Measurements from ENCODE around the gene DENND1B.
"Not testable (repeated sequence)": the region's sequence is repeated elsewhere in the genome, so short reads cannot be mapped to it uniquely, and the experiment has no call there.

Gene DENND1B

GRCh38 chr1:197546989-197547388 lies 228.3 kb downstream of the DENND1B start:
- DNase-seq = no peak

GRCh38 chr1:197544553-197544952 lies 230.7 kb downstream of the DENND1B start:
- no peak for DNase-seq

GRCh38 chr1:197544130-197544529 lies 231.2 kb downstream of the DENND1B start:
- DNase-seq = no peak

GRCh38 chr1:197541411-197541810 lies 233.9 kb downstream of the DENND1B start:
- no peak for DNase-seq

- DNase-seq = peak; percentile 20
Observed at GRCh38 chr1:197526736-197527371, 248.4 kb downstream of the DENND1B start.

GRCh38 chr1:197521118-197521739 lies 254.1 kb downstream of the DENND1B start:
- peak; percentile 48 for DNase-seq

- peak; percentile 15 for DNase-seq
Observed at GRCh38 chr1:197519741-197520334, 255.4 kb downstream of the DENND1B start.

GRCh38 chr1:197515421-197515820 lies 259.9 kb downstream of the DENND1B start:
- no peak for DNase-seq

- DNase-seq = no peak
Observed at GRCh38 chr1:197510691-197511378, 264.4 kb downstream of the DENND1B start.

GRCh38 chr1:197496722-197497121 lies 278.6 kb downstream of the DENND1B start:
- DNase-seq = no peak

- DNase-seq = not testable (repeated sequence)
Observed at GRCh38 chr1:197491505-197491904, 283.8 kb downstream of the DENND1B start.

- DNase-seq = peak; percentile 20
Observed at GRCh38 chr1:197486946-197487345, 288.3 kb downstream of the DENND1B start.

GRCh38 chr1:197485790-197486189 lies 289.5 kb downstream of the DENND1B start:
- no peak for DNase-seq

GRCh38 chr1:197481101-197481500 lies 294.2 kb downstream of the DENND1B start:
- DNase-seq = peak; percentile 27

GRCh38 chr1:197480446-197480845 lies 294.8 kb downstream of the DENND1B start:
- DNase-seq = no peak

- peak; percentile 29 for DNase-seq
Observed at GRCh38 chr1:197472141-197472540, 303.1 kb downstream of the DENND1B start.

- no peak for DNase-seq
Observed at GRCh38 chr1:197471248-197471985, 303.9 kb downstream of the DENND1B start.

- no peak for DNase-seq
Observed at GRCh38 chr1:197470330-197470729, 304.9 kb downstream of the DENND1B start.

- DNase-seq = no peak
Observed at GRCh38 chr1:197469620-197470210, 305.6 kb downstream of the DENND1B start.

GRCh38 chr1:197468543-197469175 lies 306.6 kb downstream of the DENND1B start:
- DNase-seq = no peak

- peak; percentile 87 for DNase-seq
Observed at GRCh38 chr1:197467881-197468280, 307.4 kb downstream of the DENND1B start.

GRCh38 chr1:197466813-197467212 lies 308.5 kb downstream of the DENND1B start:
- DNase-seq = no peak
